HG02885 (cell line): ENCODE data around the gene NBEA.

Experiments
- ATAC-seq: cut with Tn5 transposase; IDR thresholded peaks from one replicate; pipeline ENCODE4 v1.9.1; 2021; ENCODE audit warnings: mild to moderate bottlenecking; ENCODE audit not compliant: unreplicated experiment, poor library complexity

NBEA gene

DNA sequence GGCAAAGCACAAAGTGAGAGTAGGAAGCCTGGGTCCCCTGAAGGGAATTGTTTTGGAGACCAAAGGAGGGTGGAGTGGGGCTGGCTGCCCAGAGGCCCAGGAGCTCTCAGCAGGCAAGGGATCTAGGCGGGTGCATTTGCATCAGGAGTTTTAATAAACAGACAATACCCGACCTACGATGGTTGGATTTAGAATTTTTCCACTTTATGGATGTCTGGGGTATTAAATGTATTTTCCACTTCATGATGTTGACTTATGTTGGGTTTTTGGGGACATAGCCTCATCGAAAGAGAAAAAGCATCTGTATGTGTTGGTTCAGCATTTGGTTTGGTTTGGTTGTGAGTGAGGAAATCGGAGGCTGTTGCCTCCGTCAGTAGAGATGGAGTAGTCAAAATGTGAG is 739.6 kb downstream of the NBEA start:
- ATAC-seq: no peak

DNA sequence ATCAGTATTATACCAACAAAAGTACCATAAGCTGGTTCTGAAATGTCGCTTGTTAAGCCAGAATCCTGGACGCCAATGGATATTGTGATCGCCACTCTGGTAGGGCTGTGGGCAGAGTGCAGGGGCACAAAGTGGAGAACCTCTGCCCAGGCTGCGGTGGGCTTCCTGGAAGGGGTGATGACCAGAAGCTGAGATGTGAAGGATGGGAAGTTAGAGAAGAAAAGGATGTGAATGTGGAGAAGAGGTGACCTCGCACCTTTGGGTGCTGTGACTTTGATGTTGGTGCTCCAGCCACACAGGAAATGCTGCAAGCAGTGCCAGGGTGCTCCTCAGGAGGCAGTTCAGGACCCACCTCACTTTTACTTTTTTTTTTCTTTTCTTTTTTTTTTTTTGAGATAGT is 742.4 kb downstream of the NBEA start:
- ATAC-seq: no peak

DNA sequence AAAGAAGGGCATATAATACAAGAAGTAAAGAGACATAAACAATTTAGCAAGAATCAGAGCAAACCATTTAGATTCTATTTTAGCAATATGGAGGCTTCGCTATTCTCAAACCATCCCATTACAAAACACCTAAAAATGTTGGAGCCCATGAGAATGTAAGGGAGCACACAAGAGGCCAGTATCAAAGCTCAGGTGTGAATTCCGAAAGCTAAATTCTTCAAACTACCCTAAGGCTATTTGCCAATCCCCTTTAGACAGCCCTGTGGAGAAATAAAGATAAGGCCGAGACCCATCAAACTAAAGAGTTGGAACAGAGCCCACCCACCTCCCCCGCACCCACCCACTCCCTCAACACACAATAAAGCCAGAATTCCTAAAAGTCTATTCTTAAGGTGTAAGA is 745.3 kb downstream of the NBEA start:
- ATAC-seq: no peak

DNA sequence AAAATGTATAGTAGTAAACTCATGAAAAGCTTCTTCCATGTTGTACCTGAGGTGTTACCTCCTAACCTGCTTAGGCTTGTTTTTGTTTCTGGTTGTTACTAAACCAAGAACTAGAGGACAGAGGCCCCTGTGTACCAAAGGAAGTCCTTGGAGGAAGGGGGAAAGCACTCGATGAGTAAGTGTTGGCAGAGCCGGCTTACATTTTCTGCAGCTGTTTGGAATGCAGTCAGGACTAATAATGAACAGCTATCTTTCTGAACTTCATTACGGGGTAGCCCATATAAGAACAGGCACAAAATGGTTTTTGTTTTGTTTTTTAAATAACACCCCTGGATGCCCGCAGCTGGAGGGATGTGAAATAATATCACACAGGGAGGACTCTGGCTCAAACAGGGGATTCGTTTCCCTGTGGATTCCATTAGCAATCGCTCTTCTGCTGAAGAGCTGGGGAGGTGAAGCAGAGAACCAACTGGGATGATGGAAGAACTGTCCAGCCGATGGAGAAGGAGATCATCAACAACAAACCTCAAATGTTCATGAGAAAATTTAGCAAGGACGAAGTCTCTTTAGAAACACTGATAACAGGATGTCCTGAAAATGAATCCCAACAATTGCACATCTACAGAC is 748.6 kb downstream of the NBEA start:
- no peak for ATAC-seq

DNA sequence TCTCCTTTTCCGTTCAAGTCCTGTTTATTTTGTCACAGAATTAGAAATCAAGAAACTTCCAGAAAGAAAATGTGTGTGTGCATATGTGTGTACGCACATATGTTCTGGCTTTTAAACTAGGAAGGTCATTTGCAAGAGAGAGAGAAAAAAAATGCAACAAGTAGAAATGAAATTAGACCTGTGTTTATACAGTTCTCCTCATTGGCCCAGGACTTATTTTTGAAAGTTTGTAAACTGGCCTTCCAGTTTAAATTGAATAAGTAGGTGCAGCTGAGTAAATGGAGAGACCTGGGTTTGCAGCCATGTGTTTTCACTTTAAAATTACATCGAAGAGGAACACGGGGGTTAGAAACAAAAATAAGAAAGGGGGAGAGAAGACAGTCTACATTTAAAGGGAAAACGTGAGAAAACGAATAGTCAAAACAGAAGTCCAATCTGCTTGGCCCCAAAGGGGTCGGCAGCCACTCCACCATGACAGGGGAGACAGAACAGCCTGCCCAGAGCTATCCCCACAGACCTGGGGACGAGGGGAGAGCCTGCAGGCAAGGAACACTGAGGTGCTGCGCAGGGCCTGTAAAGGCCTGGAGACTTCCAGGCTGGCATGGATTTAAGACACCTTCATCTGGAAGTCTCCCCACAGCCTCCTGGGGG is 751.2 kb downstream of the NBEA start:
- no peak for ATAC-seq

DNA sequence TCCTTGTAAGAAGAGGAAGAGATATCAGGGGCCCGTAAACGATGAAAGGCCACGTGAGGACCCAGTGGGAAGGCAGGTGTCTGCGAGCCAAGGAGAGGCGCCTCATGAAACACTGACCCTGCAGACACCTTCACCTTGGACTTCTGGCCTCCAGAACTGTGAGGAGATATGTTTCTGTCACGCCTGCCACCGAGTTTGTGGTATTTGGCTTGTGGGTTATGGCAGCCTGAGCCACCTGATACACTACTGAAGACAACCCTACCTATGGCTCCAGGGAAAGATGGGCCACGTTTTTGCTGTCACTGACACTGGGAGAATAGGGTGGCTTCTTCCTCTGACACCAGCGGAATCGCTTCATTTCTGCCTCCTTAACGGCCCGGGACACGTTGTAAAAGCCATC is 752.0 kb downstream of the NBEA start:
- ATAC-seq: no peak

DNA sequence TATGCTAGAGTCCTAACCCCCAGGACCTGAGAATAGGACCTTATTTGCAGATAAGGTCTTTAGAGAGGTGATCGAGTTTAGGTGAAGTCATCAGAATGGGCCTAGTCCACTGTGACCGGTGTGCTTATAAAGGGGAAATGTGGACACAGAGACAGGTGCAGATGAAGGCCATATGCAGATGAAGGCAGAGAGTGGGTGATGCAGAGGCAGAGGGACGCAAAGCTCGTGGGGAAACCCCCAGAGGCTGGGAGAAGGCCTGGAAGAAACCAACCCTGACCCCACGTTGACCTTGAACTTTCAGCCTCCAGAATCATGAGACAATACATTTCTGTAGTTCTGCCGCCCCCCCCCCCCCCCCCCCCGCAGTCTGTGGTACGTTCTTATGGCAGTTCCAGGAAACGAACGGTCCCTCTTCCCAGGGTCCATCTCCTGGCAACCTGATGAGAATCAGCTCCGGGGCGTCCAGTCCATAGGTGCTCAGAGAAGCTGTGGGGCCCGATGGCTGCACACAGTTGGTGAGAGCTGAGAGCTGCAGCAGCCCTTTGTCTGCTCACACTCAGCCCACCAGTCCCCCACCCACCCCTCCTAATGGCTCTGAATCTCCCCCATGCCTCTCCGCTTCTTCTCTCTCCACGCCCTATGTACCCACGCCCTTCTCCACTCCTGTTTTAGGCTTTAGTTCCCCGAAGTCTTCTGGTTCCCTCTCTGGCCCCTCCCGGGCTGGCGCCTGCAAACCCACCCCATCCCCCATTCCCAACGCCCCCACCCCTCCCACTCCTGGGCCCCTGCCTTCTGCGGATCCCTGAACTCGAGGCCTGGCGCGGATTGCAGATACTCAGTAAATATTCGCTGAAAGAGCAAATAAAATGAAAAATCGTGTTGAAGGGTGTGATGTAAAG is 752.7 kb downstream of the NBEA start:
- no peak for ATAC-seq

DNA sequence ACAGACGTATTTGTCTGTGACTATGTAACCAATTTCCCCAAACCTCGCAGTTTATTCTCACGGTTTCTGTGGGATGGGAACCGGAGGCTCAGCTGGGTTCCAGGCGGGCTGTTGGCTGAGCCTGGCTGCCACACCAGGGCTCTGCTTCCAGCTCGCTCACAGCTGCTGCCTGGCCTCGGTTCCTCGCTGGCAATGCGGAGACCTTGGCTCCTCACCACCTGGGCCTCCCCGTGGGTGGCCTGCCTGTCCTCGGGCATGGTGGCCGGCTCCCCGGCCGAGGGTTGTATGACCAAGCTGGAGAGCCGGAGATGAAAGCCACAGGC is 753.3 kb downstream of the NBEA start:
- no peak for ATAC-seq

DNA sequence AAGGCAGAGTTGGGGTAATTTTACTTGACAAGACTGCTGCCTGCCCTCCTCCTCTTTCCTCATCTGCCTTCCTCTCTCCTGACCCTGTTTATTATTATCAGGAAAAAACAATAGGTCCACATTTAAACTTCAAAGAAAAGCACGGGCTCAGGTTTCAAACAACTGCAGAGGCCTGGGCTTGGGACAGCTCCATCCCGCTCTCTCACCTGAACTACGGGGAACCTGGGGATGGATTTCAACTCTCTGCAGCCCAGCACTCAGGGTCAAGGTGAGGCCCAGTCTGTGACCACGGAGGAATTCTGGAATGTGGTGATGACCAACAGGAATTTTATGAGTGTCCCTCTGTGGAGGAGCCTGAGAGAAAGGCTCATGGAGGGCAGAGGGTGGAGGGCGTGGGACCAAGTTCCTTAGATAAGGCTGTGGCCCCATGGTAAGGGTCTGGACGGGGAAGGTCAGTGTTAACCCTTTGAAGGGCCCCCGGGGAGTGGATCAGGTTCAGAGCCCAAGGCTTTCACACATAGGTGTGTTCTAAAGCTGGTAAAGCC is 755.2 kb downstream of the NBEA start:
- ATAC-seq: no peak

DNA sequence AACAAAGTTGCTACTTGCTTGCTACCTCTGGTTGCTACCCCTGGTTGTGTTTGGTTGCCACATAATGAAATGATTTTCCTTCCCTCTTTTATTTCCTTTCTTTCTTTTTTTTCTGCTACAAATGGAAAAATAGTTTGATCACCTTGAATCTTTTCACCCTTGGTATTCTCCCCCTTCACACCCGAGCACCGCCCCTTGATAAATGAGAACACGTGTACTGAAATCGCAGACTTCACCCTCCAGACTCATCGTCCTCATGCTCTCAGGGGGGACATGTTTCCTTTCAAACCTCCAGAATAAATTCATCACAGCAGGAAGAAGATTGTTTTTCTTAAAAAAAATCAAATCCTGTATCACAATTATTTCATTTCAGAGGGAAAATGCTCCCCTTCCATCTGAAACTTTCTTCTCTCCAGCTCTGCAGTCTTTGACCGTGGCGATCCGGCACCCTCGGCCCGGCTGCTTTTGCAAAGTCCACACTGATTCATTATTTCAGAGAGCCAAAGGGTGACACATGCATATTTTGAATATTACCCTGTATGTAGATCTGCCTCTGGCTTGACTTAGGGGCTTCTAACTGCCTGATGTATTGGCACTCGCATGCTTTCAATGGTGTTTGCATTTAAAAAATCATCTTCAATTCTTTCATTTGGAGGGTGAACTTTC is 757.0 kb downstream of the NBEA start:
- ATAC-seq: no peak

DNA sequence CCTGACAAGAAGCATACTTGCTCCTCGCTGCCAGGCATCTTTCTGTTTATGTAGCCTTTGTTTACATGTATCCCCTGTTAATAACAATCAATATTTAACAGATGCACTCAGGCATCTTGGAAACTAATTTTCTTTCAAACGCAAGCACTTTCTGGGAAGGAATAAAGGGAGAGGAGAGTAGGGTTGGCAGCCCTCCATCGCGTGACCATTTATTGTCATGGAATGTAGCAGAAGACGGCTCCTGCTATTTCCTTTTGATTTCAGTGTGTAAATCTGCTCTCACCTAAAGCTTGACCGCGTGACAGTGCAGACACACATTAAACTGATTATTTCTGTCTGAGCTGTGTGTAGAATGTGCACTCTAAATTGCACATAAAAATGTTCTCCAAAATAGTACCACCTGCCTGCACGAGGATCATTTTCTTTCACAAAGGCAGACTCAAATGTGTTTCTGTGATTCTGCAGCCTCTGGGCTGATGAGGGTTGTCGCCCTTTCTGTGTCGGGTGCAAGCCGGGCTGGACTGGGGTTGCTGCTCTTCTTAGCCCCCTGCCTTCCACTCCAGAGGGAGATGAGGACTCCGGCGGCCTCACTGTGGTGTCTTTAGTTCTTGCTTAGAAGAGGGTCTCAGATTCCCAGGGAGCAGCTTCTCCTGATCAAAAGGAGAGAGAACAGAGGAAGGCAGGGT is 757.9 kb downstream of the NBEA start:
- ATAC-seq: no peak

DNA sequence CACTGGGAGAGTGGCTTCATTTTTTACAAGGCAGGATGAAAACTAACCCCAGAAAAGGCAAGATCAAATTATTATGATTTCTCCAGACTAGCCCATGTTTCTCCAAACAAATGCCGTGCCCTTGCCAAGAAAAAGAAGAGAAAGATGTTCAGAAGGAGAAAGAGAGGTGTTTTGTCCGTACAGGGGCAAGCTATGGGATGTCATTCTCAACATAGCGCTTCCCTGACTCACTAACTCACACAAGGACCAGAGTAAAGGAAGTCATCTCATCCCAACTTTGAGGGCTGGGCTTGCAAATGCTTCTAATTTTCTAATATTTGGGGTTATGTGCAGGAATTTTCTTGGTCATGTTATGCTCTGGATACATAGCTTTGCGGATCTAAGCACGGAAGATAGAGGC is 758.6 kb downstream of the NBEA start:
- ATAC-seq: no peak

DNA sequence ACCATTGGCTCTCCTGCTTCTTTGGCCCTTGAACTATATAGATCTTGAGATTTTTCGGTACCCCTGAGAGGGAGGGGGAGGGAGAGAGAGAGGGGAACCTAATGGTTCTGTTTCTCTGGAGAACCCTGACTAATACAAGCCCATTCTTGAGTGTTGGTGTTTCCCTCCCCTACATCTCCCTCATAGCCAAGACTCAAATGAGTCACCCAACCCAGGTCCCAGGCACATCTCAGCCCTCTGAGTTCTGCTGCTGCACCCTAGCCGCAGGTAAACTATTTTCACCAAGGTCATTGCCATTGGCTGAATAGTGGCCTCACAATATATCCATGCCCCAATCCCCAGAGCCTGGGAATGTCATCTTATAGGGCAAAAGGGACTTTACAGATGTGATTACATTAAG is 760.2 kb downstream of the NBEA start:
- no peak for ATAC-seq

DNA sequence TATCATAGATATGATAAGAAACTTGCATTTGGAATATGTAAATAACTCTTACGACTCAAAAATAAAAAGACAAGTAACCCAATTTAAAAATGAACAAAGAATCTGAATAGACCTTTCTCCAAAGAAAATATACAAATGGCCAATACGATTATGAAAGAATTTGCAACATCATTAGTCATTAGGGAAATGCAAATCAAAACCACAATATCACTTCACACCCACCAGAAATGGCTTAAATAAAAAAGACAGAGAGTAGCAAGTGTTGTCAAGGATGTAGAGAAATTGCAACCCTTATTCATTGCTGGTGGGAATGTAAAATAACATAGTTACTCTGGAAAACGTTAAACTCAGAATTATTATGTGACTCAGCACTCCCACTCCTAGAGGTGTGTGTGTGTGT is 761.0 kb downstream of the NBEA start:
- ATAC-seq: no peak

DNA sequence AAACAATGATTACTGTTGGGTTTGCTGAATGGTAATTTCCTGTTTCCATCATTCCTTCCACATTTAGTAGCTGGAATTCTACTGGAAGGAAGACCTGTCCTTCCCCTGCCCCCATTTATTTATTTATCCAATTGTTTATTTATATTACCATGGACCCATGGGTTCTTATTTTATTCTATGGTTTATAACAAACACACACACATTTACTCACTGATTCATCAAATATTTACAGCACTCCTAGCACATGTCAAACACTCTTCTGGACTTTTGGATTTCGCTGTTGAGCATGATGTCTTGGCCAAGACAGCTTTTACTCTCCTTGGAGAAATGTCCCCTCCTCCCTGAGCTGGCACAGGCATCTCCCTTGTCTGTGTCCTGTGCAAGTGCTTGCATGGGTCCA is 762.3 kb downstream of the NBEA start:
- no peak for ATAC-seq

DNA sequence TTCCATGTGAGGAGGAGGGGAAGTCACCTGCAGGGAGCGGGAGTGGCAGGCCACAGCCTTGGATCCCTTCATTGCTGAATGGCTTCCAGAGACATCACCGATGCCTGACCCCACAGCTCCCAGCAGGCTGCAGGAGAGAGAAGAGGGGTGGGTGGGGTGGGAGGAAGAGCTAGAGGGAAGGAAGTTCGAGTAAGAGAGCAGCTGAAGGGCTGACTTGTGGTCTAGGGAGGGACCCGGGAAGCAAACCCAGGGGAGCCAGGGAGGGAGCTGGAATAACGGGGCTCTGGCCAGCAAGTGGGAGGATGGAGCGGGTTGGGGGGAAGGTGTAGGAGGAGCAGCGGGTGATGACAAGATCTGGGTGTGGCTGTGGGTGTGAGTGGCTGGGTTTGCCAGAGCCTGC is 764.2 kb downstream of the NBEA start:
- ATAC-seq: no peak

DNA sequence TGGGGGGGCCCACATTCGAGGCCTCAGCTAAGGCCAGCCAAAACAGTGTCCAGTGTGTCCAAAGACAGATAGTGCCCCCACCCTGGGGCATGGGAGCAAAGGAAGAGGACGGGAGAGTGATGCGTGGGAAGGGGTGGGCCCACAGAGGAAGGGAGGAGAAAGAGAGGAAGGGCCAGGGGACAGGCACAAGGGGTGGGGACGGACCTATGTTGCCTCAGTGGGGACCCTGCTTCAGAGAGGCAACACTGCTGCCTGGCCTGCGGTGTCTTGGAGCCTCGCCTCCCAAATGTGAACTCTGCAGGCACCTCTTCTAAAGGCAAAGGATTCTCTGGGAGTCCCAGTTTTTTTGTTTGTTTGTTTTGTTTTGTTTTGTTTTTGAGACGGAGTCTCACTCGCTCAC is 764.7 kb downstream of the NBEA start:
- ATAC-seq: no peak

DNA sequence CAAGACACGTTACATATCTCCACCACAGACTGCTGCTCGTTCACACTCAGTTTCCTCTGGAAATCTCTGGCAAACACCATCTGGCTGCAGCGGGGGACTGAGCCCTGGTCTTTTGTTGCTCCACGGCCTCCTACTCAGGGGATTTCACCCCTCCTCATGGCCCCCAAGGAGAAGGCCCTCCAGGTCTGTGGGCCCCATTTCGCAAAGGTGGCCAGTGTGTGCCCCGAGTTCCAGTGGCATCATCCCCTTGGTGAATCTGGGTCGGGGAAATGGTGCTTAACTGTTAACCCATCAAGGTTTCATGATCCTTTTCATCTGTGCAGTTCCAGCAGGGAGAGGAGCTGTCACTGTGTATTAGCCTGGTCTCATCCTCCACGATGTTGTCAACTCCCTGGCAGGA is 769.8 kb downstream of the NBEA start:
- ATAC-seq: no peak

DNA sequence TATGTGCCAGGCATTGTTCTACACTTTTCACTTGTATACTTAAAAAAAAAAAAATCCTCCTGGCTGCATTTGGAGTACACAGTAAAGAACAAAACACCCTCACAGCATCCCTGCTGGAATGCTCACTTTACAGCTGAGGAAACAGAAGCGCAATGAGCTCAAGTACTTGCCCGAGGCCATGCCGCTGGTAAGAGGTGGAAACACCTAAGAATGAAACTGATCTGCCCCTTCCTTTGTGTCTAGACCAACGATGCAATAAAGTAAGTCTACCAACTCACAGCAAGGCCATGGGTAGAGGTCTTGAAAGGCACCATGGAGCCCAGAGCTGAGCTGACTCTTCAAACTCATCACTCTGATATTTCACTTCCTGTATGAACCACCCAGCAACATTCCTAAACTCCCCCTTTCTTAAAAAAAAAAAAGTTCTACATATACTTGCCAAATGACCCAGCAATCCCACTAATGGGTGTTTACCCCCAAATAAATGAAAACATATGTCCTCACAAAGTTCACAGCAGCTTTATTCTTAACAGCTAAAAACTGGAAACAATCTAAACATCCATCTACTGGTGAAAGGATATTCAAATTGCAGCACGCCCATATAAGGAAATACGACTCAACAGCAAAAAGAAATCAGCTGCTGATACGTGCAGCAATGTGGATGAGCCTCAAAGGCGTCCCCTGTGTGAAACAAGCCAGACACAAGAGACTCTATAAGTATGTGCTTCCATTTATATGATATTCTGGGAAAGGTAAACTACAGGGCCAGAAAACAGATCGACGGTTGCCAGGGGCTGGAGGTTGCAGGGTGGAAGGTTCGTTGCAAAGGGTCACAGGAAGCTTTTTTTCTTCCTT is 771.1 kb downstream of the NBEA start:
- ATAC-seq: no peak
